GM19035 (cell line): Measurements from ENCODE around the gene PRICKLE2.

ENCODE experiments used
- ATAC-seq: cut with Tn5 transposase; IDR thresholded peaks from one replicate; pipeline ENCODE4 v1.9.1; 2021; ENCODE audit not compliant: unreplicated experiment

Gene PRICKLE2

GRCh38 chr3:64081235-64081630, 144.0 kb downstream of the PRICKLE2 start:
- ATAC-seq: no peak

DNA sequence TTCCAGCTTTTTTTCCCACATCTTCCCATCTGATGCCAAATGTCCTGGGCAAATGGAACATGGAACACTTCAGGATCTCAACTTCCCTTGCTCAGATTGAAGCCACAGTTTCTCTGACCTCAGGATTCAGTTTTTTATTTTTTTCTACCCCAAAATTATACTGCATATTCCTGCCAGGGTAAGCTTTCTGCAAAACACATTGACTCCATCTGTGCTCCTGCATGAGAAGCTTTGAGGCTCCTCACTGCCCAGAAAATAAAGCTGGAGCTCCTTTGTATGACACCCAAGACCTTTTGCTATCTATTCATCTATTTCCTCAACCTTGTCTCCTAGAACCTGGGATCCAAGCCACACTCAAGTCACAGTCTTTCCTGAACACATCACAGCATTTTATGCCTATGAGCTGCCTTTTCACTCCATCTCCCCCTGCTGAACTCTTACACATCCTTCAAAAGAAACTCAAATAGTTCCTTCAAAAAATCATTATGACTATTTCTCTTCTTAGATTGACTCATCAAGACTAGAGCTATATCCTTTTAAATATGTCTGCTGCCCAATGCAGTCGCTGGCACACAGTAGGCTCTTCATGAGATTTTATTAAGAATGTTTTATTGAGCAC, 144.5 kb downstream of the PRICKLE2 start:
- ATAC-seq: no peak

DNA sequence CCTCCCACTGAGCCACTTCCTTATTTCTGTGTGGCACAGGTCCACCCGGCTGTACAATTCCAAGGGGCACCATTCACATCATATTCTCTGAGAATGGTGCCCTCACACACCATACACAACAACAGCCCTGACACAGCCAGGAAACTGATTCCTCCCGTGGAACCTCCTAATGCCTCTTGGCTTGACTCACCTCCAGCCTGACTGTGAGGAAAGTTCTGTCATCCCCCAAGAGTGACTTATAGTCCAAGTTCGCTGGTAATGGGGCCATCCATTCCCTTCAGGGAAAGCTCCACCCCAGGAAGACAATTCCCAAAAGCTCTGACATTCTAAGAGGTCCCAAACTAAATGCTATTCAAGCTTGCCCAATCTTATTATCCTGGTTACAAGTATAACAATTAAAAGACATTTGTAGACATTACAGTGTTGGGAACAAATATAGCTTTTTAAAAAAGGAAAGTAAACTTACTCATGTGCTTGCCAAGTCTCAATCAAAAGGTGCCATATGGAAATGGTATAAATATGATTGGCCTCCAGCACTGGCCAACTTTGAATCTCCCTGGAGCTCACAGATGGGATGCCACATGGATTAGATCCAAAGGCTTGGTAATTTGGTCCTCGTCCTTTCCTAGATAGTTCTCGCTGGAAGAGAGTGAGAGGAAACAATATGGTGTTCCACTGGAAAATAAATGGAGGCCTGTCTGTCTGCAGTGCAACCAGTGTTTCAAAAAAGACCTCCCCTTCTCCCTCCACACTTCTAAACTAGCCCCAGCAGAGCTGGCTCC, 145.7 kb downstream of the PRICKLE2 start:
- ATAC-seq: no peak

- no peak for ATAC-seq
Observed at GRCh38 chr3:64078966-64079365, 146.3 kb downstream of the PRICKLE2 start.

DNA sequence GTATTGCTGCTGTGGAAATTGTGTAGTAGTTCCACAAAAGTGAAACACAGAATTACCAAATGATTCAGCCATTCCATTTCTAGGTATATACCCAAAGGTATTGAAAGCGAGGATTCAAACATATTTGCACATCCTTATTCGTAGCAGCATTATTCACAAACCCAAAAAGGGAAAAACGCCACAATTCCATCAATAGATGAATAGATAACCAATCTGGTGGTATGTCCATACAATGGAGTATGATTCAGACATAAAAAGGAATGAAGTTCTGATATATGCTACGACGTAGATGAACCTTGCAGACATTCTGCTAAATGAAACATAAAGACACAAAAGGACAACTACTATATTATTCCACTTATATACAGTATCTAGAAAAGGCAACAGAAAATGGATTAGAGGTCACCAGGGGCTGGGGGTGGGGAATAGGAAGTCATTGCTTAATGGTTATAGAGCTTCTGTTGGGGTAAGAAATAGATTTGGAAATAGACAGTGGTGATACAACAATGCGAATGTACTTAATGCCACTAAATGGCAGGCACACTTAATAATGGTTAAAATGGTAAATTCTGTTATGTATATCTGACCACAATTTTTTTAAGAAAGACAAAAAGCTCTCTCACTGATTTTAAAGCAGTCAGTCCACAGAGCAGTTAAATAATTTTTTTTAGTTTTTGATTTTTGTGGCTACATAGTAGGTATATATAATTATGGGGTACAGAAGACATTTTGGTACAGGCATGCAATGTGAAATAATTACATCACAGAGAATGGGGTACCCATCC, 150.2 kb downstream of the PRICKLE2 start:
- no peak for ATAC-seq

GRCh38 chr3:64074060-64074459, 151.2 kb downstream of the PRICKLE2 start:
- no peak for ATAC-seq

DNA sequence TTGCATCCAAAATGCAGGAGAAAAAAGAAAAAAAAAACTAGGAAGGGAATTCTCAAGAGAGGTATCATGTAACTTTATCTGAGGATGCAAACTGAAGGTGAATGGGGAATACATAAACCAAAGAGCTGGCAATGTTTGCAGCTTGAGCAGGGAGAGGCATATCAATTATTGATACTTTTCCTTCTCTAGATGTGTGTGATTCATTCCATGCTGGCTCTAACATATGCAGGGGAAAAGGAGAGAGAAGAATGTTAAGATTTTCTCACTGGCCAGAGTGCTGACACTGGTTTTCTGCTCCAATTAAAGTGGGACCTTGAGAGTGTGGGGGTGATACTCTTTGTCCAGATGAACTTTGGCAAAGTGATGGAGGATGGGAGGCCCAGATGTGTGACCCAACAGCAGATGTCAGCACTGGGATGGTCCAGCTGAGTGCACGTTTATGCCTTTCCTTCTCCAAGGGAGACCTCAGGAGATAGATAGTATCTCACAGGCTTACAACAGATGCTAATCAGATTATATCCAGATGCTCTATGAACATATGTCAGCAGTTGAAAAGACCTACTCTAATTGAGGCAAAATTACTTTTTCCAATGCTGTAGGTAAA, 152.0 kb downstream of the PRICKLE2 start:
- no peak for ATAC-seq

GRCh38 chr3:64072126-64072525, 153.1 kb downstream of the PRICKLE2 start:
- no peak for ATAC-seq

- no peak for ATAC-seq
Observed at GRCh38 chr3:64070704-64071103, 154.6 kb downstream of the PRICKLE2 start.

- no peak for ATAC-seq
Observed at GRCh38 chr3:64067506-64068346, 157.5 kb downstream of the PRICKLE2 start.

- ATAC-seq: no peak
Observed at GRCh38 chr3:64064804-64065203, 160.5 kb downstream of the PRICKLE2 start.

DNA sequence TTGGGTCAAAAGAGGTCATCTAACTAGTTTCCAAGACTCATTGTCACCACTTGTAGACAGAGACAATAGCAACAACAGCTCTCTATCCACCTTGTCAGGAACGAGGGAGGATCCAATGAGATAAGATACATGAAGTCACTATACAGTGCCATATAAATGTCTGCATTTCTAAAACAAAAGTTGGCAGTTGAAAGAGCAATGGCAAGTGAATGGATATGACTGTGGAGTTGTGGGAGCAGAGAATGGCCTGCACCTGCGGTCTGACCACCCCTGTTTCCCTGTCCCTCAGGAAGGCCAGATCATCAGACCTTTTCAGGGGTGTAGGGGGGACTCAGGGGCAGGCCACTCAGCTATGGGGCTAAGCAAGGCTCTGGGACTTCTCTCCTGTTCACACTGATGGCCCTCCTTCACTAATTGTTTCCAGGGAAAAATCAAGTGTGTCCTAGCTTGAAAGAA, 161.3 kb downstream of the PRICKLE2 start:
- no peak for ATAC-seq

GRCh38 chr3:64063207-64063982, 161.9 kb downstream of the PRICKLE2 start:
- ATAC-seq: no peak

DNA sequence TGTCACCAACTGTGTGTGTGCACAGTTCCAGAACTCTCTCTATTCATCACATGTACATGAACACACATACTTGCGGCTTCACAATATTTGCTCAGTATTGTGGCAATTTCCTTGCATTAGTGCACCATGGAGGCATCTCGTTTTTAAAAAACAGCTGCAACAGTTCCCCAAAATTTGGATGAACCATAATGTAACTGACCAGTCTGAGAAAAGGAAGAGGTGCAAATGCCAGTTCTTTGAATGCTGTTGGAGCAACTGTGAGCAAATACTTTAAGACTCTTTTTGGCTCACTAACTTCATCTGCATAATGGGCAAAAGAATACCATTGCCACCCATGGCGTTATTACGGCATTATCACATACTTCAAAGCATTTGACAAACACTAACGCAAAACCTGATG, 163.6 kb downstream of the PRICKLE2 start:
- ATAC-seq: no peak

- no peak for ATAC-seq
Observed at GRCh38 chr3:64059484-64060175, 165.6 kb downstream of the PRICKLE2 start.

GRCh38 chr3:64058566-64058965, 166.7 kb downstream of the PRICKLE2 start:
- no peak for ATAC-seq

GRCh38 chr3:64057231-64057630, 168.0 kb downstream of the PRICKLE2 start:
- ATAC-seq: no peak

- no peak for ATAC-seq
Observed at GRCh38 chr3:64056606-64057180, 168.6 kb downstream of the PRICKLE2 start.

DNA sequence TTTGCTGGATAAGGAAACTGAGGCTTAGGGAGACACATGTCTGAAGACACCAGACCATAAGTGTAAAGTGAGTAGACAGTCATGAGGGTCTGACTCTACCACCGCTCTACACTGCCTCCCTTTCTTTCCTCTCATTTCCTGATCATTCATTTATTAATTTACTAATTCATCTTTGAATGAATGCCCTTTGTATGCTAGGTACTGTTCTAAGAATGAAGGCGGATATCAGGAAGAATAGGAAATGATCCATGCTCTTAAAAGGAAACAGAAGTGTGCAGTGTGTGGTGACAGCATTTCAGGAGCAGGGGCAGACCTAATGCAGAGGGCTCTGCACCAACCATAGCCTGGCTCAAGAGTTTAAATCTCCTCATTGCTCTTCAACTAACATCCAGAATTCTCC, 170.2 kb downstream of the PRICKLE2 start:
- ATAC-seq: no peak
